T-helper 17 cell (primary cell): ENCODE results near the gene NIT2. TPM values are rescaled to one million over a fixed set of nuclear protein-coding genes. Genes with fewer than 3 reads are reported as not detected.

ENCODE experiments used
- ATAC-seq: fragments of 150-1000 bp; cut with Tn5 transposase; 2 replicates; pipeline ENCODE4 v1.10.0; 2021; ENCODE audit warnings: mild to moderate bottlenecking, moderate library complexity
- DNase-seq, 3 donors: peaks; one replicate each; pipeline versions ENCODE4 v3.0.0 to v3.0.0-alpha.2; 2020 to 2021
- H3K9me3 ChIP-seq: one replicate; pipeline ENCODE4 v1.7.0; 2013; ENCODE audit warnings: low read length, mild to moderate bottlenecking; ENCODE audit not compliant: control insufficient read depth, poor library complexity, severe bottlenecking
- H3K27ac Mint-ChIP-seq: one replicate; pipeline ENCODE4 v1.8.0; 2022; ENCODE audit warnings: mild to moderate bottlenecking, moderate library complexity, mixed read lengths
- H3K27me3 Mint-ChIP-seq: one replicate; pipeline ENCODE4 v1.8.0; 2022; ENCODE audit warnings: mixed read lengths
- H3K36me3 Mint-ChIP-seq: one replicate; pipeline ENCODE4 v1.8.0; 2022; ENCODE audit warnings: low read depth, mixed read lengths
- H3K4me1 Mint-ChIP-seq: one replicate; pipeline ENCODE4 v1.8.0; 2022; ENCODE audit warnings: mild to moderate bottlenecking, mixed read lengths
- H3K4me3 Mint-ChIP-seq: one replicate; pipeline ENCODE4 v1.8.0; 2022; ENCODE audit warnings: mild to moderate bottlenecking, moderate library complexity, mixed read lengths
- total RNA-seq, 4 donors: library from RNA in 2 of 4; stranded (reverse) in 2 of 4; gene quantifications; one replicate each; pipeline ENCODE4 v1.2.3 and lab custom pipeline; 2022 to 2026

The NIT2 gene
- total RNA-seq, 2 donors from 2014 or later, result 24.0 to 30.1 TPM

DNA sequence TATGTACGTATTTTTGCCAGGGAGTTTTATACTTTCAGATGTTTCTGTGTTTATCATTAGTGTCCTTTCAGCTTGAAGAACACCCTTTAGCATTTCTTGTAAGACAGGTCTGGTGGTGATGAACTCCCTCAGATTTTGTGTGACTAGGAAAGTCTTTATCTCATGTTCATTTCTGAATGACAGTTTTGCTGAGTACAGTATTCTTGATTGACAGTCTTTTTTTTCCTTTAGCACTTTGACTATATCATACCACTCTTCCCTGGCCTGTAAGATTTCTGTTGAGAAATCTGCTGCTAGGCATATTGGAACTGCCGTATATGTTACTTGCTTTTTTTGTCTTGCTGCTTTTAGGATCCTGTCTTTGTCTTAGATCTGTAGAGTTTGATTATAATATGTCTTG lies 72.6 kb downstream of the NIT2 start:
- no peak for DNase-seq
- H3K27ac Mint-ChIP-seq, result no peak overlapping the region
- peaks cover 7% of the 10 kb centered on the region for H3K4me1 Mint-ChIP-seq
- no peaks in the 10 kb centered on the region for H3K9me3 ChIP-seq
- ATAC-seq, result no peak
- H3K36me3 Mint-ChIP-seq, result no peaks in the 10 kb centered on the region
- H3K27me3 Mint-ChIP-seq, result no peaks in the 10 kb centered on the region
- no peak overlapping the region for H3K4me3 Mint-ChIP-seq

DNA sequence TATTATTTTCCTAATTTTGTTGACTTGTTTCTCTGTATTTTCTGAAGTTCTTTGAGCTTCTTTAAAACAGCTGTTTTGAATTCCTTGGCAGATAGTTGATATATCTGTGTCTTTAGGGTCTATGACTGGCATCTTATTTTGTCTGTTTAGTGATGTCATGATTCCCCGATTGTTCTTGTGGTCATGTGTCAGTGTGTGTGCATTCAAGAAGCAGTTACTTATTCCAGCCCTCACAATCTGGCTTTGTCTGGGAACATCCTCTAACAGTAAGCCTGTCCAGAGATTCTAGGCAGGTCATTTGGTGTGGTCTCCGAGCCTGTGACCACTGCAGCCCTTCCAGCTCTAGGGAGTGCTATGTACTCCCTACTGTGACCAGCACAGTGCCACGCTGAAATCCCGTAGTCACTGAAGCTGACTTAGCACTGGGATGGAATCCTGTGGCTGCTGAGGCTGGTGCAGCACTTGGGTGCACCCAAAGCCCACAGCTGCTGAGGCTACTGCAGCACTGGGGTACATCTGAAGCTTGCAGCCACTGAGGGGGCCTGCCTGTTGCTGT lies 73.5 kb downstream of the NIT2 start:
- H3K36me3 Mint-ChIP-seq, result peaks cover 2% of the 10 kb centered on the region
- no peak overlapping the region for H3K4me3 Mint-ChIP-seq
- no peak overlapping the region for H3K27ac Mint-ChIP-seq
- no peaks in the 10 kb centered on the region for H3K9me3 ChIP-seq
- no peaks in the 10 kb centered on the region for H3K27me3 Mint-ChIP-seq
- ATAC-seq (no peak), DNase-seq (no peak)
- peaks cover 5% of the 10 kb centered on the region for H3K4me1 Mint-ChIP-seq

Other genes starting within 250 kb of the NIT2 start
- gene FILIP1L, start 220.3 kb upstream of the NIT2 start, total RNA-seq, result under 1 TPM in 1 of 2 donors, not detected in 1; 0.82 TPM
- gene TBC1D23, start 73.8 kb upstream of the NIT2 start, total RNA-seq, result 10 to 100 TPM; 37.4 to 44.2 TPM
- gene TOMM70, start 66.3 kb downstream of the NIT2 start, total RNA-seq, result 10 to 100 TPM; 23.6 to 26.4 TPM
- under 1 TPM; 0.70 to 0.96 TPM for gene LNP1, start 66.8 kb downstream of the NIT2 start, total RNA-seq
- gene TMEM45A, start 157.9 kb downstream of the NIT2 start, total RNA-seq, result under 1 TPM; 0.17 to 0.65 TPM